ENCODE results near the gene CDK14.

The CDK14 gene

DNA sequence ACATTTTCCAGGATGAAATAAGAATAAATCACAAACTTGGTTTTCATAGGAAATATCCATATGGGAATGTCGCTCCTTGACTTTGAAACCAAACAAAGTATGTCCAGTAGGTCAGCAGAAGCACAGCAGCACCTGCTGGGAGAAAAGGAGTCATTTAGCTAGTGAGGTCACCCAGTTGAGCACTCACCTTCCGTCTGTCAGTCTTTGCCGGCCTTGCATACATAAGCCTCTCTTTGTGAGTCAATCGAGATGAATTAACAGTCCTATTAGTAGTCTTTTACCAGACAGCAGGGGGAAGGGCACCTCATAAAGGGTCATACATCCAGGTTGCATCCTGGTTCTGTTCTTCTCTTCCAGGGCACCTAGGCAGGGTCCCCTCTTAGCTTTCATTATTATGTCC is 435.6 kb downstream of the CDK14 start:
- DNase-seq, result no peak

DNA sequence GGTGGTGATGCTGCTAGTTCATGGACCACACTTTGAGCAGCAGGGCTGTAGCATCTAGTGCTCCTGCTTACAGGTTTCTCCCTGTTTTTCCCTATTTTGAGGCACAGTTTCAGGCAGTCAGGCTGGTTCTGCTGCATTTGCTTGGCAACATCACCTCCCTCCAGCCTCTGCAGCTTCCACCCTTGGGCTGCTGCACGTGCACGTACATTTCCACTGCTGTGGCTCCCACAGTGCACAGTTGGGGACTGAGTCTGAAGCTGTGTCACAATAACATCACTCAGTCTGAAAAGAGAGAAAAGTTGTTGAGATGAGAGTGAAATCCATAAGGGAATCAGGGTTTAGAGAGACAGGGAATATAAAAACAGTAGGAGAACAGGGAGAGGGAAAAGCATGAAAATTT is 437.5 kb downstream of the CDK14 start:
- DNase-seq, result no peak

GRCh38 chr7:91034459-91035368 is 438.6 kb downstream of the CDK14 start:
- DNase-seq, result peak; percentile 46

GRCh38 chr7:91039033-91039432 is 442.9 kb downstream of the CDK14 start:
- DNase-seq, result no peak

DNA sequence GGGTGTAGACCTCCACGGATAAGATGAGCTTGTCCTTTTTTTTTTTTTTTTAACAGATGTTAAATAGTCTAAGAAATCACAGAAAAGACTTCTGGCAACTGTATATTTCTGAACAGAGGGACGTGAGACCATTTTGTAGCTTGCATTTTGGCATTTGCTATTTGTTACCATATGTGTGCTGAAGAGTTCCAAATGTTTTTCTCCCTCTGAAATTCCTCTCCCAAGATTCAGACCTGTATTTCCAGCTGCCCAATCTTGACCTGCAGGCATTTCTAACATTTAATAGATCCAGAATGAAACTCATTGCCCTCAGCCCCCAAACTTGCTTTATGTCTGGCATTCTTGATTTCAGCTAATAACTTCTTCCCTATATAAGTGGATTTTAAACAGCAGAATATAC is 445.0 kb downstream of the CDK14 start:
- no peak for DNase-seq

DNA sequence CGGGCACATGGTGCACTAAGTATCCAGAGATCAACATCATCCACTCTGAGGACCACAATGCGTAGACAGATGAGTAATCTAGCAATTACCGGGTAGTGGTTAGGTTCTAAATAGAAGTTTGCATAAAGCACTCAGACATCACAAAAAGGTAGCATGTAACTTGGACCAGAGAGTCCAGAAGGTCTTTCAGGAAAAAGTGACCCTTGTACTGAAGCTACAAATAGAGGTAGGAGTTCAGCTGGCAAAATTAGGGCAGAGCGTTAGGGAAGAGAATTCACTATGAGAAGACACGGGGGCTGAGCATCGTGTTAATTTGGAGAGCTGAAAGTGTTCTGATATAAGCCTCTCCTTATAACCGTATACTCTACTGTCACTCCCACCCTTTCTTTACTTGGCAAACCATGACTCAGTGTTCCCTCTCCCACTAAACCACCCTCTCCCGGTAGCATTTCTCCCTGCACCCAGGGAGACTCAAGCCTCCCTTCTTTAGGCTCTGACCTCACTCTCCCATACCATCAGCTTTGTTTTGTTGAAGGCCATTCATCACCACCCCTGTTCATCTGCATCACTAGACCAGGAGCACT is 445.9 kb downstream of the CDK14 start:
- DNase-seq, result no peak

DNA sequence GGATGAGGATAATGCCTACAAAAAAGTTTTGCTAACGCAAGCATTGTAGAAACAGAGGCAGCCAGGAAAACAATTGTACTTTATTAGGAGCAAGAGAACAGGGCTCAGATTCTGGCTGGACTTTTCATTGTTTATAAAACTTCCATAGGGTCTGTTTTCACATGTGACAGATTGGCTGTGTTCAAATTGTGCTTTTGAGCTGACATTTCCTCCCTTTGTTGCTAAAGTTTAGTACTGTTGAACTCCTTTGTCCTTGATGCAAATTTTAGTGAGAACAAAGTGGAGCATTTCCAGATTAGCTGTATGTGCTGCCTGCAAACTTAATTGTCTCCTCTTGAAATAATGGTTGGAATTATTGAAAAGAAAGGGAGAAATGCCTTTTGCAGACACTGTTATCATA is 447.1 kb downstream of the CDK14 start:
- no peak for DNase-seq

DNA sequence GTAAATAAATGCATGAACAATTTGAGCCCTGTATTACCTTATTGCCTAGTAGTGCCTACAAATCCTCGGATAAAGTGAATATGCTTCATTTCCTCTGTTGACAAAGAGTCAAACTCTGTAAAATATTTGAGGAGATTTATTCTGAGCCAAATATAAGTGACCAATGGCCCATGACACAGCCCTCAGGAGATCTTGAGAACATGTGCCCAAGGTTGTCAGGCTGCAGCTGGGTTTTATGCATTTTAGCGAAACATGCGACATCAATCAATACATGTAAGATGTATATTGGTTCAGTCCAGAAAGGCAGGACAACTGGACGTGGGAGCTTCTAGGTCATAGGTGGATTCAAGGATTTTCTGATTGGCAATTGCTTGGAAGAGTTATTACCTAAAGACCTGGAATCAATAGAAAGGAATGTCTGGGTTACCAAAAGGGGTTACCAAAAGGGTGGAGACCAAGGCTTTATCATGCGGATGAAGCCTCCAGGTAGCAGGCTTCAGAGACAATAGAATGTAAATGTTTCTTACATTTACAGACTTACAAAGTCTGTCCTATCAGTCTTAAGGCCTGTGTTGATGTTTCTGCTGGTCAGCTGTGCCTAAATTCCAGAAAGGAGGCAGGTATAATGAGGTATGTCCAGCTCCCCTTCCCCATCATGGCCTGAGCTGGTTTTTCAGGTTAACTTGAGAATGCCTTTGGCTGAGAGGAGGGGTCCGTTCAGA is 448.0 kb downstream of the CDK14 start:
- no peak for DNase-seq

DNA sequence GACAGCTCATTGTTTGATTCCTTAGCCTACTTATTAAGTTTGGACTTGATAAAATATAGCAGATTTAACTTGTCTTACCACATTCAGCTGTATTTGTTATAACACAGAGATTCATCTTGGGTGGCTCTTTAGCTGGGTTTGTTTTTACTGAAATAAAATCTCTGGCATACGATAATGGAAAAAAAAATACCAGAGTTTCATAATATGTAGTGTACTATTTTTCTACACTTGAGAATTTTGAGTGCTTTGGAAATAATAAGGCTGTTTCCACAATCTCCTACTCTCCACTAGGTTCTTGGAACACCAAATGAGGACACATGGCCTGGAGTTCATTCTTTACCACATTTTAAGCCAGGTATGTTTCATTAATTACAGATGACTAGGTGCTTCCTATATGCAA is 449.5 kb downstream of the CDK14 start:
- no peak for DNase-seq

DNA sequence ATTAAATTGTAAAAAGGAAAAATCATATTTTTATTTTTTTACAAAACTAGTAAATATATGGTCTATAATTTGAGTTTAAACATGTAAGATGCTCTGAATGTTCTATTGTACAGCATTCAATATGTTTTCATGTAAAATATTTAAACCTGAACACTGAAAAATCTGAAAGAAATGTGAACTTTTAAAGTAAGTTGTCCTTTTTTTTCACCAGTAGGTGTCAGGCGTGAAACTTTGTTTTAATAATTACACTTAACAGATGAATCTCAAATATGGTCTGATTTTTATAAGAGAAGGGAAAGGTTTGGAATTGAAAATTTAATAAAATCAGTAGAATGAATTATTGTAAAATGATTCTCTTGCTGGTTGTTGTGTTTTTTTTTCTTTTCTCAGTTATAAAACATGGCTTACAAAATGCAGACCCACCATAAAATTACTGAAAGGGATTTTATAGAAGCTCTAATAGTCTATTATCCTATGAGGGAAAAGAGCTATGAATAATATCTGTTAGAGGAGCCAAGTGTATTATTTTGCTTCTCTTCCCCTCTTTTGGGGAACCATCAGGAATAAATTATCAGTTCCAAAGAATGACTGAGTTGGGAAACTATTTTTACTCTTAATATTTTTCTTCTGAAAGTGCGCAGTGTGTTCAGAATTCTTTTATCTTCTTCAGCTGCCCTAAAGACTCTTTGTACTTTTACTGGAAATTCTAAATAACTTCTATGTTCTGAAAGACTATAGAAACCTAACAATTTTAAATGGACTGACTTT is 450.4 kb downstream of the CDK14 start:
- no peak for DNase-seq

GRCh38 chr7:91047636-91048035 is 451.5 kb downstream of the CDK14 start:
- no peak for DNase-seq

DNA sequence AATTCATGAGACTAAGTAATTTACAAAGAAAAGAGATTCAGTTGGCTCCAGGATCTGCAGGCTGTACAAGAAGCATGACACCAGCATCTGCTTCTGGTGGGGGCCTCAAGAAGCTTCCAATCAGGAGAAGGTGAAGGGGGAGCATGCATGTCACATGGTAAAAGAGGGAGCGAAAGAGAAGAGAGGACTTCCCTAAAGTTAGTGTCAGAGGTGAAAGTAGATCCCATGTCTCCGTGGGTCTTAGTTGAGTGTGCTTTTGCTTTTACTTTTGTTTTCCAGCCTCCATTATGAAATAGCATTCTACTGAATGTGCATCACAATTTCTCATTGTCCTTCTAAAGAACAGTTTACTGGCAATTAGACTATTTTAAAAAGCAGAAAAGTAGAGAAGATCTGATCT is 454.6 kb downstream of the CDK14 start:
- no peak for DNase-seq

DNA sequence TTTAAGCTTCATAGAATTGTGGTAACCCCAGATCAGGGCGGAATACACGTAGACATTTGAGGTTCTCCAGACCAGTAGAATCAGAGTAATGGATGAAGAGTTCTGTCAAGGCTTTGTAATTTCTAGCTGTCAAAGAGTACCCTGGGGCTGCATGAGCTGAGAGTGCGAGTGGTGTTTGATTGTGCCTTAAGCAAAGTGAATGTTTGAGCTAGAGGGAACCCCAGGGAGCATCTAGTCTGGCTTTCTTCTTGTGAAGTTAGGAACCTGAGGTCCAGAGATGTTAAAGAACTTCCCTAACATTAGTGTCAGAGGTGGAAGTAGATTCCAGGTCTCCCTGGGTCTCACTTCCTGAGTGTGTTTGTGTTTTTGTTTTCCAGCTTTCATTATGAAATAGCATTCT is 455.8 kb downstream of the CDK14 start:
- DNase-seq, result no peak

GRCh38 chr7:91054374-91054773 is 458.3 kb downstream of the CDK14 start:
- DNase-seq, result no peak

- DNase-seq, result no peak
Measured at GRCh38 chr7:91055219-91055618, 459.1 kb downstream of the CDK14 start.

DNA sequence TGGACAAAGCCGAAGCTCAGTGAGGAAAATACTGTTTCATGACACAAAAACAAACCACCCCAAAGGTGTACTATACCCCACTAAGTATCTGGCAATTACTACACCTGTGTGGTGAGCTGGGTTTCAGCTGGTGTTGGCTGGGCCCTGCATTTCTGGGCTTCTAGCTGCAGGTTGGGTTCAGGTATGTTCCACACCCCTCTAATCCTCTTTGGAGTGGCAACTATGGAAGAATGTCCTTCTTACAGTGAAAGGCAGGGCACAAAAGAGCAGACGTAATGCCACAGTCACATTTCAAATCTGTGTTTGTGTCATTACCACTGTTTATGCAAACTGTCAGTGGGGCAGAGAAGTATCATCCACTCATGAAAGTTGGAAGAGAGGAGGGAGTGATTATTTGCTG is 466.6 kb downstream of the CDK14 start:
- DNase-seq, result no peak

DNA sequence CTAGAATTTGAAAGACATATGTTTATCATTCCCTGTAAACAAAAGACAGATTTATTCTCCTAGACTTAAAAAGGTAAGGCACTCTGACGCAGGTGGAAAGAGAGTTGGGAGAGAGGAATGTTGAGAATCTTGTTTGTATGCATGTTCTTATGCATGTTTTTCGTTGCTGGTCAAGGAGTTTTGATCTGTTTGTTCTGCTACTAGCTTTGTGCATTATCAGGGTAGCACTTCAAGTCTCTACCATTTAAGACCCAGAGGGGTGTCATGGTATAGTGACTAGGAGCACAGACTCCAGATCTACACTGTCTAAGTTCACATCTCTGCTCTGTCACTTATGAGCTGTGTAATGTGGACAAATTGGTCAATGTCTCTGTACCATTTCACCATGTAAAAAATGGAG is 467.9 kb downstream of the CDK14 start:
- no peak for DNase-seq

- peak; percentile 61 for DNase-seq
Measured at GRCh38 chr7:91064938-91065337, 468.8 kb downstream of the CDK14 start.

DNA sequence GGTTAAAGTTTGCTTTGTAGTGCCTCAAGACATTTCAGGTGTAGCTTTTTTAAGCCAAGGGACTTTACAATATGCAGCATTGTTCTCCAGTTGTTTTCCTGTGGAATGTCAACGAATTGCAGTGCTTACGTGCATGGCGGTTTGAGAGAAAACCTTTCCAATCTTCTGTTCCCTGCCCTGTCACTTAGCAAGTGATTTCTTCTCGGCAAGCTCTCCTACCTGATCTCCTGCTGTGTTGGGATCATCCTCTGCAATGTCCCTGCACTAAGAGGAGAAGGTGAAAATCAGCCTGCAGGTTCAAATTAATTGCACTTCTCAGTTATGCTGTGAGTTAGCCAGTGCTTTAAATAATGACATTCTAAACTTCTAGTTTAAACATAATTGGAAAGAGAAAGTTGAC is 470.5 kb downstream of the CDK14 start:
- no peak for DNase-seq

DNA sequence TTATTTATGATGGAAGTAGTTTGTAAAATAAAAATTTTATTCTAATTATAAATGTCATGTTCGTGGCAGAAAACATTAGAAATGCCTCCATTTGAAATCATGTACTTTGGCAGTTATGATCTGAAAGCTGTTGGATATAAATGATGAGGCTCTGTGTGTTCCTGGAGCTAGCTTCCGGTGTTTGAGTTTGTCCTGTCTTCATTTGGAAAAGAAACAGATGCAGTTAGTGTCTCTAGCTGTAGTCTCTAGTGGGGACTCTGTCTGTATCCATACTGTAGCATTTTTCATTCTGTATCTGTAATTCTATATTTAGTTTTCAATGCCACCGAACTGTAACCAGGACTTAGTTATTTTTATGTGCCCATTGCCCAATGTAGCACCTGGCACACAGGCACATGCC is 471.1 kb downstream of the CDK14 start:
- DNase-seq, result no peak

- DNase-seq, result no peak
Measured at GRCh38 chr7:91068136-91068795, 472.1 kb downstream of the CDK14 start.

- no peak for DNase-seq
Measured at GRCh38 chr7:91069146-91069545, 473.0 kb downstream of the CDK14 start.

- peak; percentile 22 for DNase-seq
Measured at GRCh38 chr7:91079487-91079886, 483.4 kb downstream of the CDK14 start.

Data from HCEC 1CT (cell line).